K562 (cell line): Measurements from ENCODE around the gene ALX3. TPM values are rescaled to one million over a fixed set of nuclear protein-coding genes. Genes with fewer than 3 reads are reported as not detected.

ENCODE experiments used
- ATAC-seq: fragments of 200-7000 bp; cut with Tn5 transposase; 3 replicates; pipeline ENCODE4 v1.9.1; 2020; ENCODE audit warnings: moderate library complexity
- BruUV-seq: library from RNA; stranded (reverse); fragments of 400-500 nt; replicated peaks from 2 replicates; lab custom pipeline; 2021; lab: Mats Ljungman, UMichigan
- CTCF ChIA-PET: fragments of 300-600 bp; formaldehyde crosslinking; extraction: SDS; loops from one replicate; lab custom pipeline; 2021; ENCODE audit warnings: low intra/inter-chr PET ratio; lab: Yijun Ruan, JAX
- POLR2A ChIA-PET: fragments of 300-600, 350-650 bp; sonication (Branson Sonifier 250); formaldehyde crosslinking; extraction: SDS; loops from one replicate; lab custom pipeline; 2021; ENCODE audit warnings: antibody characterized with exemption, inconsistent platforms; lab: Yijun Ruan, JAX
- DNase-seq, 4 experiments: peaks; one replicate each; pipeline versions ENCODE4 v3.0.0 to v3.0.0-alpha.2; 2011 to 2018; ENCODE audit warnings: low spot score in 3 of 4, mixed read lengths in 3 of 4; ENCODE audit errors: extremely low read depth in 1 of 4
- FAIRE-seq: peaks from 2 replicates; lab custom pipeline; 2011; peaks lifted over from hg19 to GRCh38; lab: Jason Lieb, UNC
- H2AFZ ChIP-seq: 2 replicates; pipeline ENCODE4 v1.6.0; 2011; ENCODE audit warnings: low read depth, low read length, control low read depth, inconsistent platforms
- H3K27ac ChIP-seq: fragments of 200-600 bp; 3 replicates; pipeline ENCODE4 v1.8.0; 2011; ENCODE audit warnings: low read depth, mild to moderate bottlenecking, control low read depth, inconsistent platforms, low read length, moderate library complexity, mixed read lengths; ENCODE audit errors: extremely low read depth
- H3K27me3 ChIP-seq, 2 experiments: fragments of 300-600 bp in 1 of 2; 2 replicates in 1 of 2; 3 replicates in 1 of 2; pipeline versions ENCODE4 v1.6.0 to v1.8.0; 2011; ENCODE audit warnings: inconsistent platforms in 2 of 2, low read length in 2 of 2, mild to moderate bottlenecking in 1 of 2, mixed read lengths in 1 of 2, moderate library complexity in 1 of 2; ENCODE audit not compliant: control insufficient read depth in 2 of 2, insufficient read depth in 2 of 2
- H3K36me3 ChIP-seq: fragments of 300-600 bp; 3 replicates; pipeline ENCODE4 v1.8.0; 2011; ENCODE audit warnings: mild to moderate bottlenecking, low read length, inconsistent platforms; ENCODE audit not compliant: control insufficient read depth, insufficient read depth
- H3K4me1 ChIP-seq, 2 experiments: fragments of 200-600 bp in 1 of 2; replicated peaks in 1 of 2; 2 replicates in 1 of 2; 3 replicates in 1 of 2; pipeline versions ENCODE4 v1.5.1 to v1.8.0; 2011; ENCODE audit warnings: inconsistent platforms in 2 of 2, low read length in 2 of 2, mild to moderate bottlenecking in 1 of 2, mixed read lengths in 1 of 2, moderate library complexity in 1 of 2; ENCODE audit not compliant: control insufficient read depth in 2 of 2, insufficient read depth in 2 of 2
- H3K4me2 ChIP-seq: 2 replicates; pipeline ENCODE4 v1.6.1; 2011; ENCODE audit warnings: low read length, control low read depth, inconsistent platforms, mixed read lengths; ENCODE audit not compliant: insufficient read depth
- H3K4me3 ChIP-seq: fragments of 200-600 bp; sonication (generic), shearing (Covaris generic); 2 replicates; pipeline ENCODE4 v1.5.1; 2016; ENCODE audit warnings: control low read depth, inconsistent platforms
- H3K79me2 ChIP-seq: fragments of 200-600 bp; 3 replicates; pipeline ENCODE4 v1.8.0; 2011; ENCODE audit warnings: low read length, inconsistent platforms; ENCODE audit not compliant: control insufficient read depth, insufficient read depth
- H3K9ac ChIP-seq, 2 experiments: 2 replicates each; pipeline versions ENCODE4 v1.6.0 to v1.6.1; 2011; ENCODE audit warnings: low read depth in 2 of 2, low read length in 2 of 2, control low read depth in 1 of 2, inconsistent platforms in 1 of 2, mild to moderate bottlenecking in 1 of 2, mixed read lengths in 1 of 2; ENCODE audit not compliant: insufficient read depth in 1 of 2
- H3K9me1 ChIP-seq: one replicate; pipeline ENCODE4 v1.6.0; 2011; ENCODE audit warnings: inconsistent platforms, mild to moderate bottlenecking, low read length, moderate library complexity; ENCODE audit not compliant: control insufficient read depth, insufficient read depth
- H3K9me3 ChIP-seq: replicated peaks from 2 replicates; pipeline ENCODE4 v1.5.1; 2011; ENCODE audit warnings: low read depth, low read length, inconsistent platforms; ENCODE audit not compliant: control insufficient read depth, insufficient read depth
- H4K20me1 ChIP-seq: replicated peaks from 2 replicates; pipeline ENCODE4 v1.6.1; 2011; ENCODE audit warnings: low read length, inconsistent platforms, mixed read lengths; ENCODE audit not compliant: control insufficient read depth, insufficient read depth
- KAT7 ChIP-seq: sonication (generic); formaldehyde crosslinking; IDR thresholded peaks from 2 replicates; pipeline ENCODE4 v1.8.0; 2022; ENCODE audit warnings: missing genetic modification reagents, mild to moderate bottlenecking, borderline replicate concordance
- LARP7 ChIP-seq: fragments of 450-650 bp; IDR thresholded peaks from 2 replicates; pipeline ENCODE4 v1.6.1; 2016
- NR4A1 ChIP-seq, 2 experiments: fragments of 250-450 bp in 1 of 2; fragments of 450-650 bp in 1 of 2; sonication (Bioruptor Pico) in 1 of 2; IDR thresholded peaks; 2 replicates each; pipeline versions ENCODE4 v1.4.0 to v1.6.1; 2016 to 2020; ENCODE audit warnings: mild to moderate bottlenecking in 2 of 2, missing compliant biosample characterization in 1 of 2, missing genetic modification characterization in 1 of 2, moderate library complexity in 1 of 2
- POU5F1 ChIP-seq: fragments of 150-350 bp; IDR thresholded peaks from 2 replicates; pipeline ENCODE4 v1.6.1; 2014; ENCODE audit warnings: borderline replicate concordance, low read length, low read depth, mild to moderate bottlenecking; ENCODE audit not compliant: partially characterized antibody
- PTBP1 ChIP-seq: fragments of 200-400 bp; formaldehyde crosslinking; IDR thresholded peaks from 2 replicates; pipeline ENCODE4 v1.6.1; 2017; ENCODE audit warnings: low read depth, low read length
- SAP30 ChIP-seq: fragments of 200-600 bp; sonication (generic); IDR thresholded peaks from 2 replicates; pipeline ENCODE4 v1.6.1; 2012; ENCODE audit warnings: borderline replicate concordance, low read depth, mild to moderate bottlenecking, moderate library complexity, low read length, control low read depth, inconsistent platforms; ENCODE audit not compliant: insufficient read depth, poor library complexity, severe bottlenecking
- TCF7L2 ChIP-seq: fragments of 150-350 bp; IDR thresholded peaks from 2 replicates; pipeline ENCODE4 v1.6.1; 2016; ENCODE audit warnings: low read depth, mild to moderate bottlenecking, low read length, moderate library complexity
- ZNF133 ChIP-seq: fragments of 250-450 bp; sonication (Bioruptor Pico); IDR thresholded peaks from 2 replicates; pipeline ENCODE4 v1.4.0; 2020; ENCODE audit warnings: mild to moderate bottlenecking
- ZNF696 ChIP-seq: fragments of 250-450 bp; sonication (Bioruptor Pico); conservative IDR thresholded peaks from 2 replicates; pipeline ENCODE4 v1.4.0; 2020; ENCODE audit warnings: mild to moderate bottlenecking, moderate library complexity
- WGBS: fragments of 100-300 bp; shearing (Covaris generic); methylation state at CpG from one replicate; pipeline ENCODE4 v1.1.6; 2016; ENCODE audit warnings: low coverage, mixed read lengths; ENCODE audit not compliant: insufficient coverage; ENCODE audit errors: missing lambda C conversion rate; 5-methylcytosine and 5-hydroxymethylcytosine counted together
- in situ Hi-C: fragments of 300-500 bp; cut with MboI; formaldehyde crosslinking; loops from 4 replicates; pipeline ENCODE4 v1.15.0; 2018; ENCODE audit warnings: inconsistent platforms, mixed read lengths
- intact Hi-C: fragments of 100-400 bp; cut with micrococcal nuclease; formaldehyde crosslinking; loops from 2 replicates; pipeline ENCODE4 v1.14.2; 2022
- polyA plus RNA-seq, 8 experiments: library from polyadenylated mRNA; depleted of rRNA in 4 of 8; stranded (reverse) in 5 of 8; unstranded in 3 of 8; fragments of >200 nt; fragmentation: Nextera tagmentation in 2 of 8; fragmentation: Illumina TruSeq in 1 of 8; extraction: Ambion mirVana in 2 of 8; extraction: Trizol in 1 of 8; gene quantifications; 2 replicates each; pipeline versions ENCODE4 v1.2.1 to v1.2.3, GENCODE V29; 2011 to 2014; ENCODE audit warnings: inconsistent platforms in 1 of 8, missing spikeins in 1 of 8
- total RNA-seq, 7 experiments: library from RNA; depleted of rRNA in 6 of 7; stranded (reverse); fragments of >200 nt in 6 of 7; fragmentation: Illumina TruSeq in 2 of 7; extraction: Trizol in 2 of 7; gene quantifications; 2 replicates each; pipeline versions ENCODE4 v1.2.1 to v1.2.3, GENCODE V29; 2011 to 2021; ENCODE audit warnings: low replicate concordance in 1 of 7
- TF ChIP-seq, protein P1 (sequence below): fragments of 200-800 bp; sonication (Bioruptor generic); IDR thresholded peaks from 2 replicates; pipeline ENCODE4 v1.6.1; 2016; ENCODE audit warnings: missing genetic modification characterization, missing compliant biosample characterization
- TF ChIP-seq, protein P2 (sequence below): fragments of 150-350 bp; IDR thresholded peaks from 2 replicates; pipeline ENCODE4 v1.6.1; 2014; ENCODE audit warnings: low read depth, mild to moderate bottlenecking, low read length, borderline replicate concordance

ALX3 gene
- total and polyA plus RNA-seq, 9 of the 15 experiments (the other 6 are each of a cell fraction or from before 2014, with no cell fraction given): not detected

DNA sequence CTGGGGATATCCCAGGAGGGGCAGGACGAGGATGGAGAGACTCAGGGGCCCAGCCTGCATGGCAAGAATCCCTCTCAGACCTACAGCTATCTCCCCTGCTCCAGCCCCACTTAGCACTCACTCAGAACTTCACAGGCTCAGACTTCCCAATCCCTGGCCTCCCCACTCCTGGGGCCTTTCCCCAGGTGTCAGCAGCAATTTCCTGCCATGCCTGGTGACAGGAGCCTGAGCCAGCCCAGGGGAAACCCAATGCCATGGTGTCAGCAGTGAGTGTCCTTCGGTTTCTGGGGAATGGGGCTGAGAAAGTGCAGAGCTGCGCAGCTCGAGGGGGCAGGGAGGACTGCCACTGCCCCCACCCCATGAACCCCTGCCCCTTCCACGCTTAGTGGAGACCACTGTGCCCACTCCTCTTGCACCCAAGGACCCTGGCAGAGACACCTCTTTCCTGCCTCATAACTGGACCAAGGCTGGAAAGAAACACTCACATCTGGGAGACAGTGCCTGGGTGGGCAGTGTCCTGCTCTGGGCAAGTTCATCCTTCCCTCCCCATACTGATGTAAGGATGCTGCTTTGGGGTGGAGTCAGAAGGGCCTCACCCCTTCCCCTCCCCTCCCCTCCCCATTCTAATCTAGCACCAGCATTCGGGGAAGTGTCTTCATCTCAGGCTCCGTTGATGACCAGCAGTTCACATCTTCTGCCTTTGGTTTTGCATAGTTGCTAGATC lies 24.6 kb upstream of the ALX3 start:
- H3K9me3 ChIP-seq: no peaks in the 10 kb centered on the region
- ATAC-seq: peak; percentile 15; the same call in 1 of the 3 replicates
- TF ChIP-seq ZNF696 (CRISPR knock-in tag) (no peak), ZNF133 (CRISPR knock-in tag) (no peak), POU5F1 (no peak), LARP7 (no peak), NR4A1 (CRISPR knock-in tag; IDR thresholded peaks at IDR 0.05) (no peak), NR4A1 (tag; IDR thresholded peaks at IDR 0.05) (no peak), TCF7L2 (no peak), PTBP1 (no peak), KAT7 (CRISPR knock-in tag) (no peak), SAP30 (no peak)
- TF ChIP-seq, protein P1, sequence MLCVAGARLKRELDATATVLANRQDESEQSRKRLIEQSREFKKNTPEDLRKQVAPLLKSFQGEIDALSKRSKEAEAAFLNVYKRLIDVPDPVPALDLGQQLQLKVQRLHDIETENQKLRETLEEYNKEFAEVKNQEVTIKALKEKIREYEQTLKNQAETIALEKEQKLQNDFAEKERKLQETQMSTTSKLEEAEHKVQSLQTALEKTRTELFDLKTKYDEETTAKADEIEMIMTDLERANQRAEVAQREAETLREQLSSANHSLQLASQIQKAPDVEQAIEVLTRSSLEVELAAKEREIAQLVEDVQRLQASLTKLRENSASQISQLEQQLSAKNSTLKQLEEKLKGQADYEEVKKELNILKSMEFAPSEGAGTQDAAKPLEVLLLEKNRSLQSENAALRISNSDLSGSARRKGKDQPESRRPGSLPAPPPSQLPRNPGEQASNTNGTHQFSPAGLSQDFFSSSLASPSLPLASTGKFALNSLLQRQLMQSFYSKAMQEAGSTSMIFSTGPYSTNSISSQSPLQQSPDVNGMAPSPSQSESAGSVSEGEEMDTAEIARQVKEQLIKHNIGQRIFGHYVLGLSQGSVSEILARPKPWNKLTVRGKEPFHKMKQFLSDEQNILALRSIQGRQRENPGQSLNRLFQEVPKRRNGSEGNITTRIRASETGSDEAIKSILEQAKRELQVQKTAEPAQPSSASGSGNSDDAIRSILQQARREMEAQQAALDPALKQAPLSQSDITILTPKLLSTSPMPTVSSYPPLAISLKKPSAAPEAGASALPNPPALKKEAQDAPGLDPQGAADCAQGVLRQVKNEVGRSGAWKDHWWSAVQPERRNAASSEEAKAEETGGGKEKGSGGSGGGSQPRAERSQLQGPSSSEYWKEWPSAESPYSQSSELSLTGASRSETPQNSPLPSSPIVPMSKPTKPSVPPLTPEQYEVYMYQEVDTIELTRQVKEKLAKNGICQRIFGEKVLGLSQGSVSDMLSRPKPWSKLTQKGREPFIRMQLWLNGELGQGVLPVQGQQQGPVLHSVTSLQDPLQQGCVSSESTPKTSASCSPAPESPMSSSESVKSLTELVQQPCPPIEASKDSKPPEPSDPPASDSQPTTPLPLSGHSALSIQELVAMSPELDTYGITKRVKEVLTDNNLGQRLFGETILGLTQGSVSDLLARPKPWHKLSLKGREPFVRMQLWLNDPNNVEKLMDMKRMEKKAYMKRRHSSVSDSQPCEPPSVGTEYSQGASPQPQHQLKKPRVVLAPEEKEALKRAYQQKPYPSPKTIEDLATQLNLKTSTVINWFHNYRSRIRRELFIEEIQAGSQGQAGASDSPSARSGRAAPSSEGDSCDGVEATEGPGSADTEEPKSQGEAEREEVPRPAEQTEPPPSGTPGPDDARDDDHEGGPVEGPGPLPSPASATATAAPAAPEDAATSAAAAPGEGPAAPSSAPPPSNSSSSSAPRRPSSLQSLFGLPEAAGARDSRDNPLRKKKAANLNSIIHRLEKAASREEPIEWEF (CRISPR knock-in tag): no peak
- TF ChIP-seq, protein P2, sequence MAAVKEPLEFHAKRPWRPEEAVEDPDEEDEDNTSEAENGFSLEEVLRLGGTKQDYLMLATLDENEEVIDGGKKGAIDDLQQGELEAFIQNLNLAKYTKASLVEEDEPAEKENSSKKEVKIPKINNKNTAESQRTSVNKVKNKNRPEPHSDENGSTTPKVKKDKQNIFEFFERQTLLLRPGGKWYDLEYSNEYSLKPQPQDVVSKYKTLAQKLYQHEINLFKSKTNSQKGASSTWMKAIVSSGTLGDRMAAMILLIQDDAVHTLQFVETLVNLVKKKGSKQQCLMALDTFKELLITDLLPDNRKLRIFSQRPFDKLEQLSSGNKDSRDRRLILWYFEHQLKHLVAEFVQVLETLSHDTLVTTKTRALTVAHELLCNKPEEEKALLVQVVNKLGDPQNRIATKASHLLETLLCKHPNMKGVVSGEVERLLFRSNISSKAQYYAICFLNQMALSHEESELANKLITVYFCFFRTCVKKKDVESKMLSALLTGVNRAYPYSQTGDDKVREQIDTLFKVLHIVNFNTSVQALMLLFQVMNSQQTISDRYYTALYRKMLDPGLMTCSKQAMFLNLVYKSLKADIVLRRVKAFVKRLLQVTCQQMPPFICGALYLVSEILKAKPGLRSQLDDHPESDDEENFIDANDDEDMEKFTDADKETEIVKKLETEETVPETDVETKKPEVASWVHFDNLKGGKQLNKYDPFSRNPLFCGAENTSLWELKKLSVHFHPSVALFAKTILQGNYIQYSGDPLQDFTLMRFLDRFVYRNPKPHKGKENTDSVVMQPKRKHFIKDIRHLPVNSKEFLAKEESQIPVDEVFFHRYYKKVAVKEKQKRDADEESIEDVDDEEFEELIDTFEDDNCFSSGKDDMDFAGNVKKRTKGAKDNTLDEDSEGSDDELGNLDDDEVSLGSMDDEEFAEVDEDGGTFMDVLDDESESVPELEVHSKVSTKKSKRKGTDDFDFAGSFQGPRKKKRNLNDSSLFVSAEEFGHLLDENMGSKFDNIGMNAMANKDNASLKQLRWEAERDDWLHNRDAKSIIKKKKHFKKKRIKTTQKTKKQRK: no peak

More for the DNA sequence above, 24.6 kb upstream of the ALX3 start:
- H2AFZ ChIP-seq: no peak overlapping the region
- CTCF ChIA-PET: no interaction called here
- no peaks in the 10 kb centered on the region for H3K36me3 ChIP-seq
- no peaks in the 10 kb centered on the region; the same call in 1 of the 2 replicates for H4K20me1 ChIP-seq
- H3K27ac ChIP-seq: no peak overlapping the region
- peaks cover 20 to 38% of the 10 kb centered on the region in 2 experiments; a peak in 3 of 5 replicates for H3K27me3 ChIP-seq
- BruUV-seq: no TSS peak
- H3K4me3 ChIP-seq: no peak overlapping the region
- H3K4me2 ChIP-seq: no peak overlapping the region
- FAIRE-seq (no peak), DNase-seq (peak in 1 of 4 experiments; percentile 37)
- H3K4me1 ChIP-seq: peaks cover 7 to 10% of the 10 kb centered on the region in 2 experiments; a peak in 4 of 5 replicates
- no peaks in the 10 kb centered on the region for H3K79me2 ChIP-seq
- intact Hi-C loops: no loop called here
- in situ Hi-C loops: no loop called here
- POLR2A ChIA-PET: interaction anchor here (0.6 to 0.9 kb wide), 2 partner anchors 12 to 22 kb away, joined by 3 read pairs; no protein-coding TSS in a partner anchor
- H3K9ac ChIP-seq: no peak overlapping the region
- WGBS: 0% methylated on average over 6 of the region's 7 CpGs
- H3K9me1 ChIP-seq: no peaks in the 10 kb centered on the region
